Heart left ventricle (tissue), 16 donors: ENCODE measurements around the gene BCORL1. TPM values are rescaled to one million over a fixed set of nuclear protein-coding genes. Genes with fewer than 3 reads are reported as not detected.

Experiments
- ATAC-seq, 4 donors: fragments of 200-7000 bp; cut with Tn5 transposase; one replicate each; pipeline ENCODE4 v1.9.1; 2020 to 2022; ENCODE audit warnings: moderate library complexity in 4 of 4, mild to moderate bottlenecking in 3 of 4, moderate number of reproducible peaks in 1 of 4
- DNase-seq, 5 donors: peaks; one replicate each; pipeline ENCODE4 v3.0.0-alpha.2; 2020
- H3K27ac ChIP-seq, 12 donors: fragments of 200-600 bp; sonication (generic) in 4 of 12; one replicate each; pipeline versions ENCODE4 v1.5.0 to v1.8.0; 2016 to 2022; ENCODE audit warnings: mild to moderate bottlenecking in 2 of 12
- H3K27me3 ChIP-seq, 9 donors: fragments of 200-600 bp; sonication (generic) in 2 of 9; one replicate each; pipeline versions ENCODE4 v1.5.1 to v1.8.0; 2016 to 2022; ENCODE audit warnings: mild to moderate bottlenecking in 3 of 9
- H3K36me3 ChIP-seq, 9 donors: fragments of 200-600 bp; sonication (generic) in 2 of 9; one replicate each; pipeline versions ENCODE4 v1.5.0 to v1.8.0; 2018 to 2022; ENCODE audit warnings: mild to moderate bottlenecking in 2 of 9
- H3K4me1 ChIP-seq, 12 donors: fragments of 200-600 bp; sonication (generic) in 4 of 12; one replicate each; pipeline versions ENCODE4 v1.5.0 to v1.8.0; 2016 to 2022; ENCODE audit warnings: mild to moderate bottlenecking in 3 of 12
- H3K4me3 ChIP-seq, 12 donors: fragments of 200-600 bp; sonication (generic) in 4 of 12; one replicate each; pipeline versions ENCODE4 v1.5.0 to v1.8.0; 2017 to 2022; ENCODE audit warnings: mild to moderate bottlenecking in 9 of 12, moderate library complexity in 4 of 12
- H3K9me3 ChIP-seq, 12 donors: fragments of 200-600 bp; sonication (generic) in 4 of 12; one replicate each; pipeline versions ENCODE4 v1.5.0 to v1.8.0; 2016 to 2022; ENCODE audit warnings: mild to moderate bottlenecking in 1 of 12
- CTCF ChIP-seq, 12 donors: fragments of 200-600 bp; sonication (generic) in 4 of 12; IDR thresholded peaks; one replicate each; pipeline versions ENCODE4 v1.5.0 to v1.8.0; 2018 to 2022; ENCODE audit warnings: antibody characterized with exemption in 12 of 12, mild to moderate bottlenecking in 5 of 12
- POLR2A ChIP-seq, 2 donors: fragments of 450-650 bp; IDR thresholded peaks; one replicate each; pipeline ENCODE4 v1.6.1; 2017; ENCODE audit warnings: antibody characterized with exemption in 2 of 2, mild to moderate bottlenecking in 2 of 2, moderate library complexity in 2 of 2
- WGBS, 4 donors: extraction: QIAGEN DNeasy Blood & Tissue Kit in 2 of 4; methylation state at CpG; one replicate each; pipeline versions ENCODE4 v1.1.5 to v1.1.7; 2013 to 2018; 5-methylcytosine and 5-hydroxymethylcytosine counted together
- intact Hi-C, 10 donors: fragments of 100-400 bp; cut with DNase I; formaldehyde crosslinking; loops; one replicate each; pipeline versions ENCODE4 v1.11.1 to v1.14.2; 2022
- polyA plus RNA-seq, 2 donors: library from polyadenylated mRNA; stranded (reverse); fragments of 200-250 nt; gene quantifications; one replicate each; pipeline ENCODE4 v1.2.3, GENCODE V29; 2013
- total RNA-seq, 9 donors: library from RNA; depleted of rRNA in 2 of 9; stranded (reverse); fragments of >200 nt in 2 of 9; fragmentation: NEBNext Ultra II Directional in 3 of 9; extraction: Animal tissue kit (Norgen Biotek cat#: 25700) in 3 of 9; gene quantifications; one replicate each; pipeline versions ENCODE4 v1.1.0 to v1.2.4, GENCODE V29; 2016 to 2023
- donor health status: ischemic (EF 13 %, LVEDD 7.1; RV severe dilation, severe dysfunction).
- donor health status: healthy with polysubstance abuse.
- donor health status: DM: no; HTN: yes; CAD: no.
- donor health status: DM: no; HTN: no; CAD: no.
- donor health status: ischemic (EF 25% LVEDD 6.9; RV normal size, moderate dysfunction).
- donor health status: ischemic (EF 25% LVEDD 5.7; RV mildly dilated, moderate dysfunction).
- donor health status: healthy.
- donor health status: DM: yes; HTN: yes; CAD: no.
- donor health status: ischemic (EF 35%, LVEDD 5.7; RV mildly dilated, moderate dysfunction).
- donor health status: nonischemic (EF 11% LVEDD 7.7; RV severe dilation, severe dysfunction).
- donor health status: DM: yes; HTN: yes; CAD: no.
- donor health status: PGD.
- donor health status: ischemic (EF 29% LVEDD 5.4; RV normal size, mild dysfunction).
- donor health status: nonischemic (EF 23%, LVEDD 6.1; RV moderate dilation, normal function).

The BCORL1 gene
- total and polyA plus RNA-seq, 11 donors = 3.3 to 11.0 (median 8.0) TPM

- Histone ChIP-seq H3K36me3 (peaks cover 0 to 8% (median 2%) of the 10 kb centered on the region in 9 donors), H3K27me3 (no peaks in the 10 kb centered on the region), H3K27ac (no peak overlapping the region), H3K4me3 (no peak overlapping the region), H3K4me1 (peaks cover 0 to 6% (median 0%) of the 10 kb centered on the region in 12 donors), H3K9me3 (no peaks in the 10 kb centered on the region)
- intact Hi-C loops = loop anchor here in 2 of 10 donors (5.0 to 10.0 kb wide), 3 partner anchors 134 to 456 kb away; no protein-coding TSS in a partner anchor
- no peak for TF ChIP-seq CTCF (IDR thresholded peaks at IDR 0.05)
- TF ChIP-seq POLR2A (IDR thresholded peaks at IDR 0.05) = no peak
- 72 to 81% (median 76%) methylated on average over 7 of the region's 7 CpGs for WGBS, 4 donors
- DNase-seq (no peak), ATAC-seq (no peak)
Measured at GRCh38 chrX:130058652-130059051, 76.2 kb downstream of the BCORL1 start.

GRCh38 chrX:130060122-130061069 is 78.0 kb downstream of the BCORL1 start:
- intact Hi-C loops = loop anchor here in 9 of 10 donors (1.0 to 10.0 kb wide), 11 partner anchors 76 to 458 kb away; partner anchors contain the start of gene BCORL1 (in 1 of the 9)

GRCh38 chrX:130066975-130067615 is 84.7 kb downstream of the BCORL1 start:
- H3K4me3 ChIP-seq = no peak overlapping the region
- no peak for ATAC-seq
- 76 to 93% (median 84%) methylated on average over 14 to 15 of the region's 15 CpGs for WGBS, 4 donors
- no peaks in the 10 kb centered on the region for H3K9me3 ChIP-seq
- TF ChIP-seq CTCF (IDR thresholded peaks at IDR 0.05) (no peak), POLR2A (IDR thresholded peaks at IDR 0.05) (no peak)
- H3K27me3 ChIP-seq = no peaks in the 10 kb centered on the region
- H3K27ac ChIP-seq = no peak overlapping the region
- H3K4me1 ChIP-seq = no peaks in the 10 kb centered on the region
- no peak for DNase-seq
- H3K36me3 ChIP-seq = peaks cover 0 to 68% (median 5%) of the 10 kb centered on the region in 9 donors
- intact Hi-C loops = loop anchor here in 3 of 10 donors (10.0 kb wide), 2 partner anchors 82 to 462 kb away; partner anchors contain the start of gene BCORL1 (in 1 of the 3)

More at GRCh38 chrX:130060122-130061069, 78.0 kb downstream of the BCORL1 start:
- WGBS, 4 donors = 0 to 33% (median 15%) methylated on average over 34 to 87 of the region's 87 CpGs
- Histone ChIP-seq H3K4me3 (peak overlapping the region; percentile 21 to 67 (median 55)), H3K9me3 (no peaks in the 10 kb centered on the region), H3K27me3 (no peaks in the 10 kb centered on the region), H3K36me3 (peaks cover 0 to 6% (median 0%) of the 10 kb centered on the region in 9 donors), H3K4me1 (peaks cover 0 to 6% (median 0%) of the 10 kb centered on the region in 12 donors), H3K27ac (peak overlapping the region in 11 of 12 donors; percentile 18 to 77 (median 43))
- ATAC-seq (peak; percentile 81 to 94 (median 92)), DNase-seq (peak; percentile 74 to 92 (median 81))
- TF ChIP-seq CTCF (IDR thresholded peaks at IDR 0.05) = peak; percentile 74 to 90 (median 80)
- TF ChIP-seq POLR2A (IDR thresholded peaks at IDR 0.05) = peak in 1 of 2 donors; percentile 9
